Fibroblast of lung (primary cell): ENCODE results near the gene CSAD. TPM values are rescaled to one million over a fixed set of nuclear protein-coding genes. Genes with fewer than 3 reads are reported as not detected.

Source experiments
- DNase-seq, 2 donors: peaks; one replicate each; pipeline versions ENCODE4 v3.0.0 to v3.0.0-alpha.2; 2010; ENCODE audit warnings: low read depth in 2 of 2
- H2AFZ ChIP-seq: 2 replicates; pipeline ENCODE4 v1.5.1; 2012; ENCODE audit warnings: low read length, control low read depth, inconsistent platforms
- H3K27ac ChIP-seq: 2 replicates; pipeline ENCODE4 v1.5.1; 2011; ENCODE audit warnings: low read length, control low read depth; ENCODE audit not compliant: insufficient read depth
- H3K27me3 ChIP-seq: 2 replicates; pipeline ENCODE4 v1.5.1; 2011; ENCODE audit warnings: mild to moderate bottlenecking, low read length; ENCODE audit not compliant: control insufficient read depth, insufficient read depth
- H3K36me3 ChIP-seq: 2 replicates; pipeline ENCODE4 v1.5.1; 2011; ENCODE audit warnings: low read length; ENCODE audit not compliant: control insufficient read depth, insufficient read depth
- H3K4me1 ChIP-seq: 2 replicates; pipeline ENCODE4 v1.5.1; 2011; ENCODE audit warnings: low read length; ENCODE audit not compliant: control insufficient read depth, insufficient read depth; ENCODE audit errors: extremely low read depth
- H3K4me2 ChIP-seq: 2 replicates; pipeline ENCODE4 v1.5.1; 2011; ENCODE audit warnings: low read length, control low read depth; ENCODE audit not compliant: insufficient read depth; ENCODE audit errors: extremely low read depth
- H3K4me3 ChIP-seq, 4 experiments: fragments of 200-600 bp in 1 of 4; sonication (generic) in 1 of 4; replicated peaks in 1 of 4; 2 replicates each; pipeline ENCODE4 v1.5.1; 2011 to 2016; ENCODE audit warnings: low read length in 4 of 4, low read depth in 3 of 4, mild to moderate bottlenecking in 3 of 4, control low read depth in 2 of 4, inconsistent platforms in 1 of 4, mixed read lengths in 1 of 4; ENCODE audit not compliant: insufficient read depth in 1 of 4; ENCODE audit errors: control extremely low read depth in 1 of 4
- H3K79me2 ChIP-seq: 2 replicates; pipeline ENCODE4 v1.5.1; 2012; ENCODE audit warnings: mild to moderate bottlenecking, low read length, inconsistent platforms; ENCODE audit not compliant: control insufficient read depth, insufficient read depth
- H3K9ac ChIP-seq: 2 replicates; pipeline ENCODE4 v1.5.1; 2011; ENCODE audit warnings: mild to moderate bottlenecking, low read length, control low read depth; ENCODE audit not compliant: insufficient read depth
- H3K9me3 ChIP-seq: 2 replicates; pipeline ENCODE4 v1.5.1; 2012; ENCODE audit warnings: low read depth, low read length; ENCODE audit not compliant: control insufficient read depth, insufficient read depth
- H4K20me1 ChIP-seq: 2 replicates; pipeline ENCODE4 v1.5.1; 2011; ENCODE audit warnings: low read length; ENCODE audit not compliant: control insufficient read depth, insufficient read depth; ENCODE audit errors: extremely low read depth
- CTCF ChIP-seq, 2 donors: IDR thresholded peaks in 1 of 2; conservative IDR thresholded peaks in 1 of 2; 1 replicate in 1 of 2; 2 replicates in 1 of 2; pipeline ENCODE4 v1.5.1; 2011 to 2012; ENCODE audit warnings: low read length in 2 of 2, control low read depth in 1 of 2, inconsistent platforms in 1 of 2, low read depth in 1 of 2, mild to moderate bottlenecking in 1 of 2
- EZH2 ChIP-seq: IDR thresholded peaks from 2 replicates; pipeline ENCODE4 v1.5.1; 2012; ENCODE audit warnings: low read length, control low read depth, mild to moderate bottlenecking; ENCODE audit errors: missing control alignments
- polyA plus RNA-seq, 2 donors: library from polyadenylated mRNA; depleted of rRNA in 1 of 2; stranded (reverse) in 1 of 2; unstranded in 1 of 2; fragments of >200 nt; gene quantifications; 2 replicates each; pipeline ENCODE4 v1.2.1, GENCODE V29; 2011 to 2012; ENCODE audit warnings: missing spikeins in 1 of 2
- total RNA-seq: library from RNA; depleted of rRNA; stranded (reverse); fragments of >200 nt; gene quantifications from 2 replicates; pipeline ENCODE4 v1.2.1, GENCODE V29; 2014

CSAD gene
- total and polyA plus RNA-seq, 2 donors (not counting 1 experiment from before 2014, with no cell fraction given) = 7.8 to 10.1 TPM

GRCh38 chr12:53212931-53213330, 32.2 kb upstream of the CSAD start:
- no peak overlapping the region for H3K4me3 ChIP-seq
- peaks cover 15% of the 10 kb centered on the region for H3K4me1 ChIP-seq
- H2AFZ ChIP-seq = no peak overlapping the region
- DNase-seq = no peak
- TF ChIP-seq CTCF (conservative IDR thresholded peaks at IDR 0.05 in 1 of 2, IDR thresholded peaks at IDR 0.05 in 1 of 2; ENCODE audit: low read depth in 1 of 2, low read length in 2 of 2) (no peak), EZH2 (no peak)
- H4K20me1 ChIP-seq = no peaks in the 10 kb centered on the region
- no peak overlapping the region for H3K9ac ChIP-seq
- H3K79me2 ChIP-seq = peaks cover 28% of the 10 kb centered on the region
- H3K27ac ChIP-seq = peak overlapping the region; percentile 20
- no peaks in the 10 kb centered on the region for H3K9me3 ChIP-seq
- no peak overlapping the region for H3K4me2 ChIP-seq
- peaks cover 41% of the 10 kb centered on the region for H3K36me3 ChIP-seq
- H3K27me3 ChIP-seq = no peaks in the 10 kb centered on the region

DNA sequence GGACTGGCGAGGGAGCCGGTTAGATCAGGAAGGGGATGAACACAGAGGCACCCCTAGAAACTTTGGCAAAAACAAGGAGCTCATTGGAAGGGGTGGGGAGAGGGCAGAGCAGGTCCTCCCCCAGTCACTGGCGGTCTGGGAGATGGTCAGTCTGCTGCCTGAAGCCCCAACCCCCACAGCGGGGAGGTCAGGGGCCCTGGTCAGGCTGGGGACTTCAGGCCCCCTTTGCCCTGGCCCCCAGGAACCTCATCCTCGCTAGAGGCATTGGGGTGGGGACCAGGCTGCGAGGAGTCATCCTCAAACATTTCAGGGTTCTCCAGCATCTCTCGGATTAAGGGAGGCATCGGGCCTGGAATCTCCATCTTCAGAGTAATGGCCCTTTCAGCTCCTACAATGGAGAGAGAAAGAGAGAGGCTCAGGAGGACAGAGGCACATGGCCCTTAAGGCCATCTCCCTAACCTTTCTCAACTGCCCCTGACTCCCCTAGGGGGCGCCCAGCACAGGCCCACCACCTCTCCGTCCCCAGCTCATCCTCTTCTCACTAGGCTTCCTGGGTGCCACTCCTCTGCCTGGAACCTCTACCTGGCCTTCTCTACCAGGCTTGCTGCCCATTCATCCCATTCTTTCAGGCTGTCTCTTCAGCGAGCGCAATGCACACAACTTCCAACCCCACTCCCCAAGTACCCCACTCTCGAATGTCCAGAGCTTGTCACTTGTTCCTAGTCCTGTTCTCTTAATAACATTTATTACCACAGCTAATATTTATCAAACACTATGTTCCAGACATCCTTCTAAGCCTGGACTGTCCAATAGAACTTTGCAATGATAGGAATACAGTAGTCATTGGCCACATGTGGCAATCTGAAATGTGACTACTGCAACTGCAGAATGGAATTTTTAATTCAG, 31.0 kb upstream of the CSAD start:
- Histone ChIP-seq H3K36me3 (peaks cover 41% of the 10 kb centered on the region), H3K4me2 (no peak overlapping the region)
- peak; percentile 10 to 16 for TF ChIP-seq CTCF (conservative IDR thresholded peaks at IDR 0.05 in 1 of 2, IDR thresholded peaks at IDR 0.05 in 1 of 2; ENCODE audit: low read depth in 1 of 2, low read length in 2 of 2)
- TF ChIP-seq EZH2 = no peak

DNA sequence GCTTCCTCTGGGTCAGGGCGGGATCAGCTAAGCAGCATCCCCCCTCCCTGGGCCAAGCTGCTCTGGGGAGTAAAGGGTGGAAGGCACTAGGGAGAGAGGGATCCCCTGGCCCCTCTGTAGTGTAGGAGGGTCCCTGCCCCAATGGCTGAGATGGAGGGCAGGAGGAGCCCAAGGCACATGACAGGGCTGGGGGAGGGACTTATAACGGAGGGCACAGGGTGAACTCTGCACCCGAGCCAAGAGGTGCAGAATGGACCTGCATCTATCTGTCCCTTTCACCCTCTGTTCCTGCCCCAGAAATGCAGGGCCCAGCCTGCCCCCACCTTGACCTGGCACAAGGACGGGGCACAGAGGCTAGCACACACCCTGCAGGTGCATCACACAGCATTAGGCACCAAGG, 30.1 kb upstream of the CSAD start:
- H3K4me2 ChIP-seq = no peak overlapping the region
- H3K9me3 ChIP-seq = no peaks in the 10 kb centered on the region
- H3K79me2 ChIP-seq = peaks cover 8% of the 10 kb centered on the region
- peaks cover 7% of the 10 kb centered on the region for H3K4me1 ChIP-seq
- no peak for DNase-seq
- H2AFZ ChIP-seq = no peak overlapping the region
- no peak for TF ChIP-seq EZH2
- peaks cover 41% of the 10 kb centered on the region for H3K36me3 ChIP-seq
- H4K20me1 ChIP-seq = no peaks in the 10 kb centered on the region
- H3K27me3 ChIP-seq = no peaks in the 10 kb centered on the region
- H3K27ac ChIP-seq = no peak overlapping the region
- H3K4me3 ChIP-seq = no peak overlapping the region
- H3K9ac ChIP-seq = no peak overlapping the region

More for the DNA sequence above, 31.0 kb upstream of the CSAD start:
- Histone ChIP-seq H3K9me3 (no peaks in the 10 kb centered on the region), H2AFZ (no peak overlapping the region), H4K20me1 (no peaks in the 10 kb centered on the region), H3K79me2 (peaks cover 16% of the 10 kb centered on the region), H3K9ac (no peak overlapping the region), H3K4me1 (peaks cover 6% of the 10 kb centered on the region), H3K4me3 (no peak overlapping the region), H3K27me3 (no peaks in the 10 kb centered on the region), H3K27ac (no peak overlapping the region)
- DNase-seq = no peak
